Fibroblast of peridontal ligament (primary cell): ENCODE results near the gene PRMT1.
A peak's percentile ranks its signal among the peaks of the same experiment; 100 is the strongest.

Experiments
- DNase-seq: peaks from one replicate; pipeline ENCODE4 v3.0.0-alpha.2; 2010; ENCODE audit errors: extremely low read depth

PRMT1 gene

DNA sequence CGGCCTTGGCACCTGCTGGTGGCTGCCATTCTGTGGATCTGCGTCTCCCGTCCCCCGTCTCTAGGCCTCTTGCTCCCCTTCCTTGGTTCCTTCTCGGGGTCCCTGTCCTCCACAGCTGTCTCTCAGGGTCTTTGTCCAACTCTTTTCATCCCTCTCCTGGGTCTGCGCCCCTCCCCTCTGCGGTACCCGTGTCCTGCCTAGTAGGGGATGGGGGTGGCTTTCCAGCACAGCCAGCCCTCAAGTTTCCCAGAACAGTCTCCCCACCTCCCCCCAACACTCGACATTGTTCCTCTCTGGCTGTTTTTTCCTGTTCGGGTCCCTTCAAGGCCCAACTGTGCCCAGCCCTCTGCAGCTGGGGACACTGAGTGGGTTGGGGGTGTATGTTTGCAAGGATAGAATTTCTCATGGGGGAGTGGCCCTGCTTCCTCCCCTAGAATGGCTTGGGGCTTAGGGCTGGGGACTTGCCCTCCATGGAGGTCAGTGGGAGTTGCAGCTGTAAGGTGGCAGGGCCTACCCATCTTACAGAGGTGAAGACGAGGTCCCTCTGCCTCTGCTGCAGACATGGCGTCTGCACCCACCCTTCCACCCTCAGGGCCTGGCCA is 11.6 kb downstream of the PRMT1 start:
- DNase-seq, result no peak

DNA sequence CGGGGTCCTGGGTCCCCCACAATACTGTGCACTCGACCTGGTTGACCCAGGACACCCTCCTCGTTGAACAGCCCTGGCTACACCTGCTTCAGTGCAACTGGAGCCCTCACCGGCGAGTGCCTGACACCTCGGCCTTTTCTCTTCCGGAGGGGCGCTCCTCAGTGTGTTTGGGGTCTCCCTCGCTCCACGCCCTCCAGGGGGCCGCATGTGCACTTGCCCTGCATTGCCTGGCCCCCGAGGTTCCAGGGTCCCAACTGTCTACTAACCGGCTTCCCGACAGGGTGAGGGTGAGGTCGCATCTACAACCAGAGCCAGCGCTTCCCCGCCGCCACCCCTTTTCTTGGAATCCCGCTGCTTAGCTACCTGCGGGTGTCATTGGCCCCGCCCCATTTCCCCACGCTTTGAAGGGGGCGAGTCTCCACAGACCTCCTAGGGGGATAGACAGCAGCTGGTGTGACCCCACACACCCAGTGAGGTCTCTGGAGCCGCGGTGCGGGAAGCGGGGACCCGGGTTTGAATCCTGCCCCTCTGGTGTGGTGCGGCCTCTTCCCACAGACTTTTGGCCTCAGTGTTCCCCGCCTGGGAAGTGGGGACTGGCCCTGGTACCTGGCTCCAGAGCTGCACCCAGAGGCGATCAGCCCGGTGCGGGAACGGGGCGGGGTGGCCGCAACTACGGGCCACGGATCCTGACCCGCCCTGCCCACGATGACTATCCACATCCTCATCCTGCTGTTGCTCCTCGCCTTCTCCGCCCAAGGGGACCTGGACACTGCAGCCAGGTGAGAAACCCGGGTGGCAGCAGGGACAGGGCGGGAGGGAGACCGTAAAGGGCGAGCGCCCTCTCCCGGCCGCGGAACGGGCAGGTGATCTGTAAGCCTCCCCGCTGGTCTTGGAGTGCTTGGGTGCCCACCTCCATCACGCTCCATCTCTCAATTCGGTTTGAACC is 12.3 kb downstream of the PRMT1 start, which contains the start of gene ADM5:
Gene ADM5 (plus strand): TSS at position 462 of the 946 bp plus-strand sequence. CDS start 244 bp downstream, at position 706.
- DNase-seq, result no peak

DNA sequence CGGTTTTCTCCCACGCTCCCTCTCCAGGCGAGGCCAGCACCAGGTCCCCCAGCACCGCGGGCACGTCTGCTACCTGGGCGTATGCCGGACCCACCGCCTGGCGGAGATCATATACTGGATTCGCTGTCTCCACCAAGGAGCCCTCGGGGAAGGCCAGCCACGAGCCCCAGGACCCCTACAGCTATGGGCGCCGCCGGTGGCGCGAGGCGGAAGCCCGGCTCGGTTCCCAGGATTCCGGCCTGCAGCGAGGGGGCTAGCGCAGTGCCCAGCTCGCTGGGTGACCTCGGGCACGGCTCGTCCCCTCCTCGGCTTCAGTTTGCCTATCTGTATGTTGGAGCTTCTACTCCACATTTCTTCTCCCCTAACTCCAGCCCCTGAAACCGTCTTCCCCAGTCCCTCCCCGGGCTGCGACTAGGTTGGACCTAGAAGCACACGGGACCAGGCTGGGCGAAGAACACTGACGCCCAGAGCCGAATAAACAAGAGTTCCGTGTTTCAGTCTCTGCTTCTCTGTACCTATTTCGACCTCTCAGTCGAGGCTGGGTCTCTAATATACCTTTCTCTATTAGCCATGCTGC is 13.1 kb downstream of the PRMT1 start:
- no peak for DNase-seq

DNA sequence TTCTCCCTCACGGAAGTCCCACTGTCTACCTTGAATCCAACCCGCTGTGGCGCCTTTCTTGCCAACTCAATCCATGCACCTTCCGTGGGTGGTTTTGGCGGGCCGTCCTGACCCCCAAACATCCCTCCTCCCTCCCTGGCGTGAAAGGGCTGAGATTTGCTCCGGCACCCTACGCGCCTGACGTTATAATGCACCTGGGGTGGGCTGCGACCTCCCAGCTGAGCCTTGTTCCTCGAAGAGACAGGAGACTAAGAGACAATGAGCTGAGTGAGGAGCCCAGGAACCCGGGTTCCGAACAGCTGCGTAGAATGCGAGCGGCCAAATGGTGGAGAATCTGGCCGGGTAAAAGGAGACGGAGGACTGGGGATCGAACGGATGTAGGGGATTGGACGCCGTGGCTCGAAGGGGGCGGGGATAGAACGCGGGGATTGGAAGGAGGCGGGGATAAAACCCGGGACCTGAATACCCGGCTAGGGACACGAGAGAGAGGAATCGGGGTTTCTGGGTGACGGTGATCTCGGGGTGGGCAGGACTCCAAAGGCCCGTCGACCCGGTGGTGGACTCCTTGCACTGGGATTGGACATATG is 13.7 kb downstream of the PRMT1 start, which contains the start of gene CPT1C:
Gene CPT1C (plus strand): TSS at position 461 of the 587 bp plus-strand sequence. CDS start 1,137 bp downstream, outside the sequence.
- DNase-seq, result peak; percentile 72

DNA sequence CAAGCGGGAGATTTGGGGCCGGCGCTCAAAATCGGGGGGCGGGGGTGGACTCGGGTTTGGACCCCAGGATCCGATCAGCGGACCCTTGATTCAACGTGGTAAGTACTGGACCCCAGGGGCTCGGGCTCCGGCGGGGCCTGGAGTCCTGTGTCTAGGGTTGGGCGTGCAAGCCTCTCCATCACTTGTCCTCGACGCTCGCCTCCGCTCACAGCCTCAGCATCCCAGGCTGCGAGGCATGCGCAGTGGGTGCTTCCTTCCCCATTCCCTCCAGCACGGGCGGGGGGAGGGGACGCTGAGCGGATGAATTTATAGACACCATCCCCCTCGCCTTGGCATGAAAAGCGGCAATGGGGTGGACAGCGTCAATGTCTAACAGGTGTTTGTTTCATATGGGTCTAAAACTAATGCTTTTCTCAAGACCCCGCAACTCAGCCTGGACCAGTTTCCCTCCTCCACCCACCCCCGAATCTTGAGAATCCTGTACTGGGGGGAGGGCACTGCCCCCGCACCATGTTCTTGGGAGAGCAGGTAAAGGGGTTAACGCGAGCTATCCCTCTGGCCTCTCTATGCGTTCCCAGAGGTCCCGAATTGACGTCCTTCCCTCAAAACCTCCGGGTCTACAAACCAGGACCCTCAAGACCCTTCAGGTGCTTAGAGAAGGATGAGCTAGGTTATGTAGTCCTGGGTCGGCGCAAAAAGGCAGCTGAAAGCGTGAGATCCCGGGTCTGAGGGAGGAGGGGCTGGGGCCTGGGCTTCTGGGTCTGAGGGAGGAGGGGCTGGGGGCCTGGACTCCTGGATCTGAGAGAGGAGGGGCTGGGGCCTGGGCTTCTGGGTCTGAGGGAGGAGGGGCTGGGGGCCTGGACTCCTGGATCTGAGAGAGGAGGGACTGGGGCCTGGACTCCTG is 14.4 kb downstream of the PRMT1 start:
- DNase-seq, result peak; percentile 68

DNA sequence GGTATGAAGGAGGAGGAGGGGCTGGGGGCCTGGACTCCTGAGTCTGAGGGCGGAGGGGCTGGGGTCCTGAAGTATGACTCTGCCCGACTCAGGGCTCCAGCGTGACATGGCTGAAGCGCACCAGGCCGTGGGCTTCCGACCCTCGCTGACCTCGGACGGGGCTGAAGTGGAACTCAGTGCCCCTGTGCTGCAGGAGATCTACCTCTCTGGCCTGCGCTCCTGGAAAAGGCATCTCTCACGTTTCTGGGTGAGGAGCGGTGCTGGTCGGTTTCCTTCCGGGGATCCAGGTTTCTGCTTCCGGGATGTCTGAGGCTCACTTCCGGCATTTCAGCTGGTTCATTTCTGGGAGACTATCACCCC is 15.1 kb downstream of the PRMT1 start:
- no peak for DNase-seq

DNA sequence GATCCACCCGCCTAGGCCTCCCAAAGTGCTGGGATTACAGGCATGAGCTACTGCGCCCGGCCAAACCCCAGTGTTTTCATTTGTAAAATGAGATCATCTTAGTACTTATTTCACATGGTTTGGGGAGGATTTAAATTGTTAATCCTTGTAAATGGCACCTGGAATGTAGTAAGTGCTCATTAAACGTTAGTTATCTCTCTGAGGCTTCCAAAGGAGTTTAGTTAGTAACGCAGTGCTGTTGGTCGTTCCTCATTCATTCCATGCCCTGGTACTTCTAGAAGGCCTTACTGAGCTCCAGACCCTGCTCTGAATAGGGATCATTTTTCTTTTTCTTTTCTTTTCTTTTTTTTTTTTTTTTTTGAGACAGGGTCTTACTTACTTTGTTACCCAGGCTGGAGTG is 19.0 kb downstream of the PRMT1 start:
- no peak for DNase-seq

DNA sequence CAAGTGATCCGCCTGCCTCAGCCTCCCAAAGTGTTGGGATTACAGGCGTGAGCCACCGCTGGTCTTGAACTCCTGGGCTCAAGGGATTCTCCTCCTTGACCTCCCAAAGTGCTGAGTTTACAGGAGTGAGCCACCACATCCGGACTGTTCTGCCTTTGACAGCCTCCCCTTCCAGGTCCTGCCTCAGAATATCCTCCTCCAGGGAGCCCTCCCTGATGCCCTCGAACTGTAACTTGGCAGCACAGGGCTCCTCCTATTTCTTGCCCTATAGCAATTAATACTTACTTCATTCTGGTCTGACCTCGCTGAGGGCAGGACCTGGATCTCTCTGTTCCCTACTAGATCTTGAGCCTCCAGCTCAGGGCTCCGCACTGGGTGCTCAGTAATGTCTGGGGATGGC is 19.8 kb downstream of the PRMT1 start:
- no peak for DNase-seq

DNA sequence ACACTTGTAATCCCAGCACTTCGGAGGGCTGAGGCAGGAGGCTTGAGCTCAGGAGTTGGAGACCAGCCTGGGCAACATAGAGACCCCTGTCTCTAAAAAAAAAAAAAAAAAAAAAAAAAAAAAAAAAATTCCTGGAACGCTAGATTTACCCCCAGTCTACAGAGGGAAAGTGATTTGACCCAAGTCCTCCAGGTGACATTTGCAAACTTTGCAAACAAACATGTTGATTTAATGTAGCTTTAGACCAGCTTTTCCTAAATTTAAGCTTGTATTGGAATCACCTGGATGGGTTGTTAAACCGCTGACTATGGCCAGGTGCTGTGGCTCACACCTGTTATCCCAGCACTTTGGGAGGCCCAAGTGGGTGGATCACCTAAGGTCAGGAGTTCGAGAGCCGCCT is 22.3 kb downstream of the PRMT1 start:
- DNase-seq, result no peak

DNA sequence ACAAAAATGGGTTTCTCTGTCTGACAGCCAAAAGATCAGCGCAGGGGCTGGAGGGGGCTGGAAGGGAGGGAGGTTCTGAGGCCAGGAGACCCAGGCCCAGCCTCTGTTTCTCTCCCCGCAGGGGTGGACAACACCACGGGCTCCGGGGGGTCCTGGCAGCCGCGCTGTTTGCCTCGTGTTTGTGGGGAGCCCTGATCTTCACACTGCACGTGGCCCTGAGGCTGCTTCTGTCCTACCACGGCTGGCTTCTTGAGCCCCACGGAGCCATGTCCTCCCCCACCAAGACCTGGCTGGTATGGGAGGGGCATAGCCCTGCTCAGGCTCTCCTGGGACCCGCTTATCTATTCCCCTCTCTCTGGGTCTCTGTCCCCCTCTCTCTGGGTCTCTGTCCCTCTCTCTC is 23.5 kb downstream of the PRMT1 start:
- DNase-seq, result no peak

DNA sequence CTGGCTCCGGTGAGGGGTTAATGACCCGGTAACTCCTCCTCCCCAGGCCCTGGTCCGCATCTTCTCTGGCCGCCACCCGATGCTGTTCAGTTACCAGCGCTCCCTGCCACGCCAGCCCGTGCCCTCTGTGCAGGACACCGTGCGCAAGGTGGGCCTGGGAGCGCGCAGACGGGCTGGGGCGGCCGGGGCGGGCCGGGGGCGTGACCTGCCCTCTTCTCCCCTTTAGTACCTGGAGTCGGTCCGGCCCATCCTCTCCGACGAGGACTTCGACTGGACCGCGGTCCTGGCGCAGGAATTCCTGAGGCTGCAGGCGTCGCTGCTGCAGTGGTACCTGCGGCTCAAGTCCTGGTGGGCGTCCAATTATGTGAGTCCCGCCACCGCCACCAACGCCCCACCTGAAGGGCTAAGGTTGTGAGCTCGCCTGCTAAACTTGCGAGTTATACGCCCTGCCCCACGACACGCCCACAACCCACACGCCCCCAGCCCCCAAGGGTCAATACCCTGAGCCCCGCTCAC is 24.3 kb downstream of the PRMT1 start:
- no peak for DNase-seq

DNA sequence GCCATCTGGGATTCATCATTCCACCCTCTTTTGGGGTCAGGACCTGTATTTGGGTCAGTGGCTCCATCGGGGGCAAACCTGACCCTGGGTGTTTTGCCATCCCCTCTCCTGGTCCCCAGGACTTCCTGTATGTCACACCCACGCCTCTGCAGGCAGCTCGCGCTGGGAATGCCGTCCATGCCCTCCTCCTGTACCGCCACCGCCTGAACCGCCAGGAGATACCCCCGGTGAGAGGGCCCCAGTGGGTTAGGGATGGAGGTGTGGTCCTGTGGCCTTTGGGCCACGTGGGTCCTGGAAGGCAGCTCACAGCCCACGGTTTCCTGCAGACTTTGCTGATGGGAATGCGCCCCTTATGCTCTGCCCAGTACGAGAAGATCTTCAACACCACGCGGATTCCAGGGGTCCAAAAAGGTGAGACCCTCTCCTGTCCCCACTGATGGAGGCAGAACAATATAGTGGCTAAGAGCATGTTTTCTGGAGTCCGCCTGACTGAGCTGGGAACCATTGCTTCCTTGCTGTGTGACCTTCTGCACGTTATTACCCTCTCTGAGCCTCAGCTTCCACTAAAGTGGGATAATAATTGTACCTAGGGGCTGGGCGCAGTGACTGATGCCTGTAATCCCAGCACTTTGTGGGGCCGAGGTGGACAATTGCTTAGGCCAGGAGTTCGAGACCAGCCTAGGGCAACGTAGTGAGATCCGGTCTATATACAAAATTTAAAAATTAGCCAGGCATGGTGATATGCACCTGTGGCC is 28.0 kb downstream of the PRMT1 start:
- DNase-seq, result no peak

DNA sequence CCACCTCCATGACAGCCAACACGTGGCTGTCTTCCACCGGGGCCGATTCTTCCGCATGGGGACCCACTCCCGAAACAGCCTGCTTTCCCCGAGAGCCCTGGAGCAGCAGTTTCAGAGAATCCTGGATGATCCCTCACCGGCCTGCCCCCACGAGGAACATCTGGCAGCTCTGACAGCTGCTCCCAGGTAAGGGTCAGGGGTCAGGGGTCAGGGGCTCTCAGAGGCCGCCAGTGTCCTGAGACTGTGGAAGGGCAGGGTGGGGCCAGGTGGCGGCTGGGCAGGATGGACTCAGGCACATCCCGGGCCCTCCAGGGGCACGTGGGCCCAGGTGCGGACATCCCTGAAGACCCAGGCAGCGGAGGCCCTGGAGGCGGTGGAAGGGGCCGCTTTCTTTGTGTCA is 28.8 kb downstream of the PRMT1 start:
- no peak for DNase-seq

DNA sequence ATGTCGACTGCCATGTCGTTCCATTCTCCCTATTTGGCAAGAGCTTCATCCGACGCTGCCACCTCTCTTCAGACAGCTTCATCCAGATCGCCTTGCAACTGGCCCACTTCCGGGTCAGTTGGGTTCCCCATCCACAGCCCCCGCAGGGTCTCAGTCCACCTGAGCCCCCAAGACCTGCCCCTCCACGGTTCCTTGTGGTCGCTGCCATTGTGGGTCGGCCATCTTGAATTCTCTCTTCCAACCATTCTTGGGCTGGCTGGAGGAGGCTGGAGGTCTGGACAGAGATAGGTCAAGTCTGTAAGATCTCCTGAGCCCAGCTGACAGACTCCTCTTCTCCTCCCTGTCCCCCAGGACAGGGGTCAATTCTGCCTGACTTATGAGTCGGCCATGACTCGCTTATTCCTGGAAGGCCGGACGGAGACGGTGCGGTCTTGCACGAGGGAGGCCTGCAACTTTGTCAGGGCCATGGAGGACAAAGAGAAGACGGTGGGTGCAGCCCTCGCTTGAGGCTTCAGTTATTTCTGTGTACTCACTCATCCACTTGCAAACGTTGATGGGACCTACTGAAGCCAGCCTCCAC is 33.4 kb downstream of the PRMT1 start:
- DNase-seq, result peak; percentile 31

DNA sequence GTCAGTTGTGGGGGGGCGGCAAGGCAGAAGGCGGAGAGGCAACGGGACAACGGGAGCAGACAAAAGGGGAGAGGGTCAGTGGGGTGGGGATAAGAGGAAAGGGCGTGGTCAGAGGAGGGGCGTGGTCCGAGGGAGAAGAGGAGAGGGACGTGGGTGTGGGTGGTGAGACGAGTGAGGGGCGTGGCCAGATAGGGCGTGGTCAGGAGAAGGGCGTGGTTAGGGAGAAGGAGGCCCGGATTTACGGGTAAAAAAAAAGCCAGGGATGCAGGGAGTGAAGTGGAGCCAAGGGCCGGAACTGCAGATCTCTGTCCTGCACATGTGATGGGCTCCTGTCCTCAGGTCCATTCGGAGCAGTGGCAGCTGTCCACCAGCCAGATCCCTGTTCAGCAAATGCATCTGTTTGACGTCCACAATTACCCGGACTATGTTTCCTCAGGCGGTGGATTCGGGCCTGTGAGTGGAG is 35.4 kb downstream of the PRMT1 start:
- no peak for DNase-seq

DNA sequence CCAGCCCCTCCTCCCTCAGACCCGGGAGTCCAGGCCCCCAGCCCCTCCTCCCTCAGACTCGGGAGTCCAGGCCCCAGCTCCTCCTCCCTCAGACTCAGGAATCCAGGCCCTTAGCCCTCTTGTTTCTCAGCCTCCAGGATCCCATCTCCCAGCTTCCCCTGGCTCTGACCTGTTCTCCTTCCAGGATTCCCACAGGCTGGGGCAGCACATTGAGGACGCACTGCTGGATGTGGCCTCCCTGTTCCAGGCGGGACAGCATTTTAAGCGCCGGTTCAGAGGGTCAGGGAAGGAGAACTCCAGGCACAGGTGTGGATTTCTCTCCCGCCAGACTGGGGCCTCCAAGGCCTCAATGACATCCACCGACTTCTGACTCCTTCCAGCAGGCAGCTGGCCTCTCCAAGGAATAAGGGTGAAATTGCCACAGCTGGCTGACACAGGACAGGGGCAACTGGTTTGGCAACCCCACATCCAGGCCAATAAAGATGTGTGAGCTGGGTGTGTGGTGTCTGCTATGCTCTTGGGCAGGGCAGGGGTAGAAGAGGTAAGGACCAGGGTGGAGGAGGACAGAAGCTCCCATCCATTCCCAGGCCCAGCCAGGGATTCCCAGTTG is 36.3 kb downstream of the PRMT1 start:
- no peak for DNase-seq

DNA sequence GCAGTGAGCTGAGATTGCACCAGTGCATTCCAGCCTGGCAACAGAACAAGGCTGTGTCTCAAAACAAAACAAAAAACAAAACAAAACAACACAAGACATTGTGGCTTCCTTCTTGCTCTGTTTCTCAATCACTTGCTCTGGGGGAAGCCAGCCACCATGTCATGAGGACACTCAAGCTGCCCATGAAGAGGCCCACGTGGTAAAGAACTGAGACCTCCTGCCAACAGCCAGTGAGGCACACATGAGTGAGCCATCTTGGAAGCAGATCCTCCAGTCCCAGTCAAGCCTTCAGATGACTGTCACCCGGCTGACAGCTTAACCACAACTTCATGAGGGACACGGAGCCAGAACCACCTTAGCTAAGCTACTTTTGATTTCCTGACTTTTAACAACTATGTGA is 39.1 kb downstream of the PRMT1 start:
- DNase-seq, result no peak

DNA sequence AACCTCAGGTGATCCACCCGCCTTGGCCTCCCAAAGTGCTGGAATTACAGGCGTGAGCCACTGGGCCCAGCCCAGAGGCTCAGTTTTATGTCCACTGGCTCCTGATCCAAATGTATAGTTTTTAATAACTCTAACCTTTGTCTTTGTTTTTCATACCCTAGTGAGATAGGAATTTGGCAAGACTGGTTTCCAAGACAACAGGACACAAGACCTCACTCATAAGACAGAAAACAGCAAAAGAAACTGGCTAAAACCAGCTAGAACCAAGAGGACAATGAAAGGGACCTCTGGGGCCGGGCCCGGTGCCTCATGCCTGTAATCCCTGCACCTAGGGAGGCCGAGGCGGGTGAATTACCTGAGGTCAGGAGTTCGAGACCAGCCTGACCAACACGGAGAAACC is 41.4 kb downstream of the PRMT1 start:
- DNase-seq, result peak; percentile 25

DNA sequence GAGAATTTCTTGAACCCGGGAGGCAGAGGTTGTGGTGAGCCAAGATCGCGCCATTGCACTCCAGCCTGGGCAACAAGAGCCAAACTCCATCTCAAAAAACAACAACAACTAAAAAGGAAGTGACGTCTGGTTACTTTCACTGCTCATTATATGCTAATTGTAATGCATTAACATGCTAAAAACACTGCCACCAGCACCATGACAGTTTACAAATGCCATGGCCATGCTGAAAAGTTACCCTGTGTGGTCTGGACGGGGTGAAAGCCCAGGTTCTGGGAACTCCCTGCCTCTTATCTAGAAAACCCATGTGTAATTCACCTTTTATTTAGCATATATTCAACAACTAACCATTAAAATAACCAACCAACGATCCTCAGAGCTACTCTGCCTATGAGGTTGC is 41.9 kb downstream of the PRMT1 start:
- DNase-seq, result no peak
